ENCODE data around the gene CLEC4C. TPM values are rescaled to one million over a fixed set of nuclear protein-coding genes. Genes with fewer than 3 reads are reported as not detected.

CLEC4C gene
- total and polyA plus RNA-seq, 10 of the 15 experiments (the other 5 are each of a cell fraction or from before 2014, with no cell fraction given): 0.38 to 12.2 (median 4.6) TPM

DNA sequence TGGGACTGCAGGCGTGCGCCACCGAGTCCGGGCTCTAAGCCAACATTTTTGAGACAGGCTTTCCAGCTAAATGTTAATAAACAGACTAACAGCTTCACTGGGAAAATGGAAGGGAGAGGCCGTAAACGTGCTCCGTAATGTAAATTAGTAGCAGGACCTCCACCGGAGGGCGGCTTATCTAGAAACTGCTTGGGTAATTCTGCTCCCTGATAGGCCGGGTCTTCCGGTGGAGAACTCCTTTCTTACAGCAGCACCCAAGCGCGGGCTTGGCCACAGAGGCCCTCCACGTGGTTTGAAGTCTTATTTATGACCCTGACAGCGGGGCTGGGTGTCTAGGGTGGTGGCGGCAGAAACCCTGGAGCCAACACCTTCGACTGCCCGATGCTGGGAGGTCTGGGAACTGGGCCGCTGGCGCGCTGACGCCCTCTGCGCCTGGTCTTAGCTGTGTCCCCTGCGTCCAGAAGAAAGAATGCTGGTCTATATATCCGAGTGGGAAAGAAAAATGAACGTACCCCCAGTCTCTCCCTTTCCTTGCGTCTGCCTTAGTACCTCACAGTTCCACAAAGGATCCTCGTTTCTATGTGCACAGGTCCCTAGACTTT lies 34.2 kb downstream of the CLEC4C start:
- H3K9me3 ChIP-seq (replicated peaks; ENCODE audit: control insufficient read depth, insufficient read depth, low read length): no peaks in the 10 kb centered on the region
- no peaks in the 10 kb centered on the region for H3K27me3 ChIP-seq (replicated peaks in 1 of 2; ENCODE audit: control insufficient read depth in 2 of 2, insufficient read depth in 2 of 2, low read length in 1 of 2)
- no peaks in the 10 kb centered on the region for H4K20me1 ChIP-seq (ENCODE audit: control insufficient read depth, insufficient read depth)
- CTCF ChIA-PET: no interaction called here
- no TSS peak for BruUV-seq (replicated peaks)
- no peaks in the 10 kb centered on the region for H3K79me2 ChIP-seq (ENCODE audit: control insufficient read depth, insufficient read depth, low read length)
- DNase-seq (ENCODE audit: low read depth, low spot score): no peak
- no peak overlapping the region for H2AFZ ChIP-seq (ENCODE audit: control insufficient read depth, low read depth, low read length)
- no peak for FAIRE-seq
- no peak overlapping the region for H3K27ac ChIP-seq (ENCODE audit: control insufficient read depth, insufficient read depth)
- no peaks in the 10 kb centered on the region for H3K4me1 ChIP-seq (ENCODE audit: control insufficient read depth, insufficient read depth, low read length)
- no peak overlapping the region for H3K4me2 ChIP-seq (ENCODE audit: control insufficient read depth, insufficient read depth)
- POLR2A ChIA-PET: no interaction called here
- 65% methylated on average over 28 of the region's 28 CpGs for WGBS (ENCODE audit: insufficient coverage, insufficient replicate concordance, low lambda C conversion rate, missing lambda C conversion rate)
- in situ Hi-C loops (cut with MboI): no loop called here
- SMC1A ChIA-PET (ENCODE audit: uncharacterized antibody, unreplicated experiment): no interaction called here
- no peak overlapping the region for H3K9ac ChIP-seq (ENCODE audit: control insufficient read depth, insufficient read depth, low read length)
- no peak for ATAC-seq
- H3K4me3 ChIP-seq: no peak overlapping the region
- RAD21 ChIA-PET (ENCODE audit: unreplicated experiment): no interaction called here
- H3K36me3 ChIP-seq (ENCODE audit: control insufficient read depth in 2 of 2, insufficient read depth in 2 of 2, low read length in 1 of 2): no peaks in the 10 kb centered on the region
- intact Hi-C loops (cut with micrococcal nuclease; ENCODE audit: unreplicated experiment): no loop called here
- no peak for TF ChIP-seq YY1 (IDR thresholded peaks at IDR 0.05; ENCODE audit: low read depth, low read length)
- TF ChIP-seq, protein P1, sequence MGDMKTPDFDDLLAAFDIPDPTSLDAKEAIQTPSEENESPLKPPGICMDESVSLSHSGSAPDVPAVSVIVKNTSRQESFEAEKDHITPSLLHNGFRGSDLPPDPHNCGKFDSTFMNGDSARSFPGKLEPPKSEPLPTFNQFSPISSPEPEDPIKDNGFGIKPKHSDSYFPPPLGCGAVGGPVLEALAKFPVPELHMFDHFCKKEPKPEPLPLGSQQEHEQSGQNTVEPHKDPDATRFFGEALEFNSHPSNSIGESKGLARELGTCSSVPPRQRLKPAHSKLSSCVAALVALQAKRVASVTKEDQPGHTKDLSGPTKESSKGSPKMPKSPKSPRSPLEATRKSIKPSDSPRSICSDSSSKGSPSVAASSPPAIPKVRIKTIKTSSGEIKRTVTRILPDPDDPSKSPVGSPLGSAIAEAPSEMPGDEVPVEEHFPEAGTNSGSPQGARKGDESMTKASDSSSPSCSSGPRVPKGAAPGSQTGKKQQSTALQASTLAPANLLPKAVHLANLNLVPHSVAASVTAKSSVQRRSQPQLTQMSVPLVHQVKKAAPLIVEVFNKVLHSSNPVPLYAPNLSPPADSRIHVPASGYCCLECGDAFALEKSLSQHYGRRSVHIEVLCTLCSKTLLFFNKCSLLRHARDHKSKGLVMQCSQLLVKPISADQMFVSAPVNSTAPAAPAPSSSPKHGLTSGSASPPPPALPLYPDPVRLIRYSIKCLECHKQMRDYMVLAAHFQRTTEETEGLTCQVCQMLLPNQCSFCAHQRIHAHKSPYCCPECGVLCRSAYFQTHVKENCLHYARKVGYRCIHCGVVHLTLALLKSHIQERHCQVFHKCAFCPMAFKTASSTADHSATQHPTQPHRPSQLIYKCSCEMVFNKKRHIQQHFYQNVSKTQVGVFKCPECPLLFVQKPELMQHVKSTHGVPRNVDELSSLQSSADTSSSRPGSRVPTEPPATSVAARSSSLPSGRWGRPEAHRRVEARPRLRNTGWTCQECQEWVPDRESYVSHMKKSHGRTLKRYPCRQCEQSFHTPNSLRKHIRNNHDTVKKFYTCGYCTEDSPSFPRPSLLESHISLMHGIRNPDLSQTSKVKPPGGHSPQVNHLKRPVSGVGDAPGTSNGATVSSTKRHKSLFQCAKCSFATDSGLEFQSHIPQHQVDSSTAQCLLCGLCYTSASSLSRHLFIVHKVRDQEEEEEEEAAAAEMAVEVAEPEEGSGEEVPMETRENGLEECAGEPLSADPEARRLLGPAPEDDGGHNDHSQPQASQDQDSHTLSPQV (IDR thresholded peaks at IDR 0.05): no peak
- TF ChIP-seq RB1 (IDR thresholded peaks at IDR 0.05; ENCODE audit: borderline replicate concordance): no peak
- no peak for TF ChIP-seq ZBED1 (IDR thresholded peaks at IDR 0.05; ENCODE audit: borderline replicate concordance)
- TF ChIP-seq BCL3 (IDR thresholded peaks at IDR 0.05; ENCODE audit: borderline replicate concordance, insufficient read depth, low read depth, low read length, poor library complexity, severe bottlenecking): no peak
- TF ChIP-seq TCF12 (IDR thresholded peaks at IDR 0.05; ENCODE audit: low read depth, low read length): no peak
- TF ChIP-seq, protein P2, sequence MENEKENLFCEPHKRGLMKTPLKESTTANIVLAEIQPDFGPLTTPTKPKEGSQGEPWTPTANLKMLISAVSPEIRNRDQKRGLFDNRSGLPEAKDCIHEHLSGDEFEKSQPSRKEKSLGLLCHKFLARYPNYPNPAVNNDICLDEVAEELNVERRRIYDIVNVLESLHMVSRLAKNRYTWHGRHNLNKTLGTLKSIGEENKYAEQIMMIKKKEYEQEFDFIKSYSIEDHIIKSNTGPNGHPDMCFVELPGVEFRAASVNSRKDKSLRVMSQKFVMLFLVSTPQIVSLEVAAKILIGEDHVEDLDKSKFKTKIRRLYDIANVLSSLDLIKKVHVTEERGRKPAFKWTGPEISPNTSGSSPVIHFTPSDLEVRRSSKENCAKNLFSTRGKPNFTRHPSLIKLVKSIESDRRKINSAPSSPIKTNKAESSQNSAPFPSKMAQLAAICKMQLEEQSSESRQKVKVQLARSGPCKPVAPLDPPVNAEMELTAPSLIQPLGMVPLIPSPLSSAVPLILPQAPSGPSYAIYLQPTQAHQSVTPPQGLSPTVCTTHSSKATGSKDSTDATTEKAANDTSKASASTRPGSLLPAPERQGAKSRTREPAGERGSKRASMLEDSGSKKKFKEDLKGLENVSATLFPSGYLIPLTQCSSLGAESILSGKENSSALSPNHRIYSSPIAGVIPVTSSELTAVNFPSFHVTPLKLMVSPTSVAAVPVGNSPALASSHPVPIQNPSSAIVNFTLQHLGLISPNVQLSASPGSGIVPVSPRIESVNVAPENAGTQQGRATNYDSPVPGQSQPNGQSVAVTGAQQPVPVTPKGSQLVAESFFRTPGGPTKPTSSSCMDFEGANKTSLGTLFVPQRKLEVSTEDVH (IDR thresholded peaks at IDR 0.05; ENCODE audit: low read depth, partially characterized antibody): no peak
- no peak for TF ChIP-seq HDGF (IDR thresholded peaks at IDR 0.05)
- TF ChIP-seq NFXL1 (IDR thresholded peaks at IDR 0.05; ENCODE audit: borderline replicate concordance): no peak
- TF ChIP-seq RBBP5 (conservative IDR thresholded peaks at IDR 0.05): no peak
- no peak for TF ChIP-seq ATF3 (IDR thresholded peaks at IDR 0.05; ENCODE audit: borderline replicate concordance, extremely low read depth, low read depth, low read length)
- TF ChIP-seq MEF2A (IDR thresholded peaks at IDR 0.05; ENCODE audit: insufficient read depth, low read depth, low read length): no peak
- no peak for TF ChIP-seq SMAD1 (IDR thresholded peaks at IDR 0.05; ENCODE audit: low read depth, partially characterized antibody)
- TF ChIP-seq MLLT1 (IDR thresholded peaks at IDR 0.05): no peak
